Measurements from ENCODE around the gene CDHR2.

The CDHR2 gene

DNA sequence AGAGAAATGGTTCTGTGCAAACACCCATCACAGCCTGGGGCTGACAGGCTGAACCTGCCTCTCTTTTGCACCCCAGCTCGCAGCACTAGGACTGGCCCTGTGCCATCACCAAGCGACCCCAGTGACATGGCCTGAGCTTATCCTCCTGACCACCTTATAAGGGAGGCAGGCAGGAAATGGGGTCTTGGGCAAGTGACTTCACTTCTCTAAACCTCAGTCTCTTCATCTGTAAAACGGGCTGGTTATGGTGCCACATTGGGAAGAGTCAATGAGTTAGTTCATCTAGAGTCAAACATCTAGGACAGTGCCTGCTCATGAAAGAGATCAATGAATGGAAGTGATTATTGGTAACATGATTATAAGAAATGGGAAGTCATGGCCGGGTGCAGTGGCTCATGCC lies 75.0 kb downstream of the CDHR2 start:
- DNase-seq = no peak

- DNase-seq = no peak
These were observed 75.8 kb downstream of the CDHR2 start for GRCh38 chr5:176624938-176625337.

DNA sequence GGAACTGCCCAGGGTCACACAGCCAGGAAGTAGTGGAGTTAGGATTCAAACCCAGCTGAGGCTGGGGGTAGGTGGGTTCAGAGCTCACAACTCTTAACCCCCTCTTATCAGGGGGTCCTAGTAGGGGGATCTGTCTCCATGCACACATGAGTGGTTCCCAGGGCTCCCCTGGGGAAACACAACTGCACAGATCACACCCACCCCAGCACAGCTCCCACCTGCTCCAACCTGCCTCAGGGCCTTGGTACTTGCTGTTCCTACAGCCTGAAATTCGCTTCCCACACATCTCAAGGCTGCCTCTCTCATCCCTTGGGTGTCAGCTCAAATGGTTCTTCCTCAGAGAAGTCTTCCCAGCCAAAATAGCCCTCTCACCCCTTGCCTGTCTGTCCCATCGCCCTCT lies 76.4 kb downstream of the CDHR2 start:
- no peak for DNase-seq

DNA sequence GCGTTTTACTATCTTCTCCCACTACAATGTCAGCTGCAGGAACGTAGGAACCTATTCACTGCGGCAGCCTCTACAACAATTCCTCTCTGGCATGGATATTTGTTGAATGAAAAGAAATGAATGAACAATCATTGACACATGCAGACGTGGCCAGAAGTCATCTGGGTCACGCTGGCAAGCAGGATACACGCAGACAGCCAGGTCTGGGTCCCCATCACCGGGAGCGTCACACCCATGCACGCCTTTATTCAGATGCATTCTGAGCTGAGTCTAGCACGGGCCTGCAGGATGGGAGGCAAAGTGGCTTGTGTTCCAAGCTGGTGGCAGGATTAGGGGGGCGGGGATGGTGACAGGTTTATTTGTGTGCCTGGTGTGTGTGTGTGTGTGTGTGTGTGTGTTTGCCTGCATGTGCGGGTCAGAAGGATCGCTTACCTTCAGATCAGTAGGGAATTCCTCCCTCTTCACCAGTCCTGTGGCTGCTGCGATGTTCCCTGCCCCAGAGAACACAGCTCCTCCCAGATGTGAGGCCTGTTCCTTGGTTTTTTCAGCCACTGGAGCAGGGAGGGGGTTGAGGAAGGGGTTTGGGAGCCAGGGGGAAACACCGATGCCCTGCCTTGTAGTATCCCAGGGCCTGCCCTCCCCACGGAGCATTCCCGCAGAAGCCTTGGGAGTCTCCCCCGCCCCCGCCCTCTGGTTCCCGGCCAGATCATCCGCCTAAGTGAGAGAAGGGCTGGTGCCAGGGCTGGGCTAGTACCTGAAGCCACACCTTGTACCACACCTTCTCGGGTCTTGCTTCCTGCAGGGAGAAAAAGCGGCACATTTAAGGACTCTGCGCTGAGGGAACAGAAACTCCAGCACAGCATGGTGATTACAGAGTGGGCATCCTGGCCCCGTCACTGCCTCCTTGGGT lies 77.1 kb downstream of the CDHR2 start:
- DNase-seq = no peak

DNA sequence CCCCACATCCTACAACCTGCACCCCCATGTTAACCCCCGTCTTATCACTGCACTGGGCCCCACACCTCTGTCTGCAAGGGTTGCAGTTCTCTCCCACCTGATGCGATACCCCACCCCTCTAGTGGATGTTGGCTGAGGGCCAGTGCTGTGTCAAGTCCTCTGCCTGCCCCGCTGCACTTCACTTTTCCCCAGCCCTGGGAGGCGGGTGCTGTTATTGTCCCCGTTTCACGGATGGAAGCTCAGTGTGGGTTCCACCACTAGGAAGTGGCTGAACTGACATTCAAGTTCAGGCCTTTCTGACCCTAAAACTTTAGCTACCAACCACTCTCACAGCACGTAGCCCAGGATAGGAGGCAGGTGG lies 77.7 kb downstream of the CDHR2 start:
- DNase-seq = no peak

DNA sequence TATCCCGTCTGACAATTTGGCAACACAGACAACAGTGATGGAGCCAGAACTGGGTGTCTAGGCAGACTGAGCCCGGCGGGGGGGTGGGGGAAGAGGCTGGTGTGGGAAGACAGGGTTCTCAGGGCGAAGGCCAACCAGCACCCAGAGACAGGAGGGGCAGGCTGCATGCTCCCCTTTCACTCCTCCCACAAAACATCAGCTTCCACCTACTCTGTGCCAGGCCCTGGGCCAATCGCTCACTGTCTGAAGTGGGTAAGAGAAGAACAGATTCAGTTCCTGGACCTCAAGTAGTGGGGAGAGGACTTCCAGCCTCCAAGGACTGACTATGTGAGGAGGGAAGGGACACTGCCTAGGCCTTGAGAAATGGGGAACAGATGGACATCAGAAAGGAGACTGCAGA lies 78.4 kb downstream of the CDHR2 start:
- no peak for DNase-seq

GRCh38 chr5:176628406-176629228 lies 79.5 kb downstream of the CDHR2 start:
- DNase-seq = no peak

GRCh38 chr5:176629317-176629852 lies 80.2 kb downstream of the CDHR2 start:
- DNase-seq = no peak

DNA sequence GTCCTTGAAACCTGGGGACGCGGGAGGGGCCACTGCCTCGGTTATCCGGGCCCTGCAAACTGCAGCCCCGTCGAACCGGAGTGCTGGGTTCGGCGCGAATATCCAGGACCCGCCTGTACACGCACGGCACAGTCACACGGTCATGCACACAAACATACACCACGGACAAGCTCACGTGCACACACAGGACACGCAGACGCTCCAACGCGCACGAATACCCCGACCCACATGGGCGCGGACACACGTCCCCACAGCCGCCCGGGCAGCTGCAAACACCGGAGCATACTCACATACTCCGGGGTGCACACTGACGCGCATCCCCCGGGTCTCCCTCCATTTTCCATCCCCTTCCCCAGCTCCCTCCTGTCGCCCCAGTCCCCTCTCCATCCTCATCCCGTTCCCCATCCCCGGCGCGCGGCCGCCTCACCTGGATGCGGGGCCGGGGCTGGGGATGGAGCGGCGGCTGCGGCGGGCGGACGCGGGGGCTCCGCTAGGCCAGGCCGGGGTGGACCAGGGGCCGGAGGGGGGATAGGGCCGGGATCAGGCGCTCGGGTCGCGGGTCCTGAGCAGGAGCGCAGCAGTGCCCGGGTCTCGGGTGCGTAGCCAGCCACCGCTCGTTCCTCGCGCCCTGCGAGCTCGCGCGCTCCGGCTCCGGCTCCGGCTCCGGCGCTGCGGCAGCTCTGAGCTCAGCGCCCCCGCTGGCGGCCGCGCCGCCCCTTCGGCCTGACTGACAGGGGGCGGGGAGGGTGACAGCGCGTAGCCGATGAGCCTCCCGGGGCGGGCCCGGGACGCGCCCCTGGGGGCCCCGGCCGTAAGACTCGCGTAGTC lies 80.9 kb downstream of the CDHR2 start, which contains the start of the genes EIF4E1B and SNCB:
Gene EIF4E1B (plus strand): TSS at position 823 of the 828 bp plus-strand sequence. CDS start 12,113 bp downstream, outside the sequence.
Gene SNCB (minus strand): TSS at position 682 of the 828 bp plus-strand sequence. CDS start 880 bp downstream, outside the sequence.
- DNase-seq = no peak

- peak; percentile 30 for DNase-seq
These were observed 81.6 kb downstream of the CDHR2 start for GRCh38 chr5:176630681-176631222.

- DNase-seq = peak; percentile 85
These were observed 82.5 kb downstream of the CDHR2 start for GRCh38 chr5:176631383-176632200.

DNA sequence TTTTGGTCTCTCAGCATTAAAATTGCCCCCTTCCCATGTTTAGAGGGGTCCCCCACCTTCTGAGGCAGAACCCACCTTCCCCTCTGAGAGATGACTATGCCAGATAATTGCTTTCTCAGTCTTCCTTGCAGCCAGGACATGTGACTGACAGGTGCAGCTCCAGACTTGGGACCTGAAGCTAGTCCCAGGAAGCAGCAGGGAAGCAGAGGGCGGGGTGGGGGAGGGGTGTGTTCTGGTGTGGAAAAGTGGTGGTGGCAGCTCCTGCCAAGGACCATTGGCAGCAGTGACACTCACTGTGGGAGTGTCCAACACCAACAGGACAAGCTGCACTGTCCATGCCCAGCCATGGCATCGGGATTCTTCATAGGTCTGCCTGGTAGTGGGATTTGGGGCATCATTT lies 83.6 kb downstream of the CDHR2 start:
- no peak for DNase-seq

- no peak for DNase-seq
These were observed 84.5 kb downstream of the CDHR2 start for GRCh38 chr5:176633598-176633997.

GRCh38 chr5:176636426-176636825 lies 87.3 kb downstream of the CDHR2 start:
- DNase-seq = no peak

DNA sequence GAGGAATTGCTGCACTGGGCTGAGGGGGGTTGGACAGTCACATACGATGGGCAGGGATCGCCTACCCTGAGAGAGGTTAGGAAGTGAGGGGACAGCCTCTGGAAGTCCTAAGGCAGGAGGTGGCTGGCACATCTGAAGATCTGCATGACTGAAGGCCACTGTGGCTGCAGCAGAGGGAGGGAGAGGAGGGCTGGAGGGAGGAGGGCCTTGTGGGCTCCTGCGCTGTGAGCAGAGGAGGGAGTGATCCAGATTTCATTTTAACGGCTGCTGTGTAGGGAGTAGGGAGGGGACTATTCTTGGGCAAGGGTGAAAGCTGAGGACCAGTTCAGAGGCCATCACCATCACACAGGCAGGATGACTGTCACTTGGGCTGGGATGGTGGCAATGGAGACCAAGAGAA lies 88.4 kb downstream of the CDHR2 start:
- DNase-seq = no peak

- no peak for DNase-seq
These were observed 89.3 kb downstream of the CDHR2 start for GRCh38 chr5:176638437-176638836.

DNA sequence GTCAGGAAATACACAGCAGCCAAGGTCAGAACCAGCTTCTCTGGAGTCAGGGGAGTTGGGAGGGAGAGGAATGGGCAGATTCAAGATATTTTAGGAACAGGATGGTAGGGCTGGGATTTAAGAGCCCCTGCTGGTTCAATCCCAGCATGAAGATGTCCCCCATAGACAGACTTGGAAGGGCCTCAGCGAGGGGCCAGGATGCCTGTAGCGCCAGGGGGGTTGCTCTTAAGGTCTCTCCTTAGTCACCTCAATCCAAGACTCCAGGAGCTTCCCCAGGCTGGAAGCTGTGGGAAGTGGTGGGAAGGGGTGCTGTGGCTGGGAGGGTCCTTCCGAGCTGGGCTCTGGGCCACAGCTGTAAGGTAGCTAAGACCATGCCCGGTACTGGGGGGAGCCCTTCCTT lies 90.1 kb downstream of the CDHR2 start:
- DNase-seq = no peak

- DNase-seq = peak; percentile 78
These were observed 90.8 kb downstream of the CDHR2 start for GRCh38 chr5:176639981-176640380.

- no peak for DNase-seq
These were observed 91.5 kb downstream of the CDHR2 start for GRCh38 chr5:176640616-176641015.

DNA sequence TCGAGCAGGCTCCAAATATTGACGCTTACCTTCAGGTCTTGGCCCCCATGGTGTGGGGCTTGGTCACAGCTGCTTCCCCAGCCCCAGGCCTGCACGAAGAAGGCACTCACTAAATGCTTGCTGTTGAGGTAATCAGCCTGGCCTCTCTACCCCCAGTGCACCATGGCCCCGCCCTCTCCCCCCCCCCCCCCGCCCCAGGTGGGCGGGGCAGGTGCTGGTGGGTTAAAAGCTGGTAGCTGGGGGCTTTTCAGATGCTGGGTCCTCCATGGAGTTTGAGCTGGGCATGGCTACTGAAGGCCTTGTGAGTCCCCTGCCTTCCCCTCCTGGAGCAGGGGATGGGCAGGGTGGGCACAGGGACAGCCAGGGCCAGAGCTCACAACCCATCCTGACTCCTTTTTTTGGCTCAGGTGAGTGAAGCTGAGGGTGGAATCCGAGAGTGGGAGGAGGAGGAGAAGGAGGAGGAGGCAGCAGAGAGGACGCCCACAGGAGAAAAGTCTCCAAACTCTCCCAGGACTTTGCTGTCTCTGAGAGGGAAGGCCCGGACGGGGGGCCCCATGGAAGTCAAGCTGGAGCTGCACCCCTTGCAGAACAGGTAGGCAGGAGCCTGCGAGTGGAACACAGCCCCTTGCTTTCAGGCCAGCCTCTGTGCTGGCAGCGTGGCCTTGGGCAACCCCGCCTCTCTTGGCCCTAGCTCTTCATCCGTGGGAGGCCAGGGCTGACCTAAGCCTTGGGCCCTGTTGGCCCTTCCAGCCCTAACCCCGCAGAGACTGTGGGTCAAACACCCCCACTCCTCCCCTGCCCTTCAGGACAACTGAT lies 93.7 kb downstream of the CDHR2 start:
- no peak for DNase-seq

Measured in NCI-H1694 treated with DMSO at 0.1 percent for 48 hours (cell line).